Loucy (cell line): Measurements from ENCODE around the gene SLC39A11.
"Not testable (repeated sequence)": the region's sequence is repeated elsewhere in the genome, so short reads cannot be mapped to it uniquely, and the experiment has no call there.

ENCODE experiments used
- EZH2phosphoT487 ChIP-seq: fragments of 200-600 bp; IDR thresholded peaks from 2 replicates; pipeline ENCODE4 v1.6.1; 2018; ENCODE audit warnings: antibody characterized with exemption, mild to moderate bottlenecking, moderate library complexity, borderline replicate concordance
- TF ChIP-seq, protein P1 (sequence below): fragments of 200-600 bp; sonication (generic); conservative IDR thresholded peaks from 2 replicates; pipeline ENCODE4 v1.5.1; 2014; ENCODE audit warnings: mild to moderate bottlenecking, antibody characterized with exemption, low read length

DNA sequence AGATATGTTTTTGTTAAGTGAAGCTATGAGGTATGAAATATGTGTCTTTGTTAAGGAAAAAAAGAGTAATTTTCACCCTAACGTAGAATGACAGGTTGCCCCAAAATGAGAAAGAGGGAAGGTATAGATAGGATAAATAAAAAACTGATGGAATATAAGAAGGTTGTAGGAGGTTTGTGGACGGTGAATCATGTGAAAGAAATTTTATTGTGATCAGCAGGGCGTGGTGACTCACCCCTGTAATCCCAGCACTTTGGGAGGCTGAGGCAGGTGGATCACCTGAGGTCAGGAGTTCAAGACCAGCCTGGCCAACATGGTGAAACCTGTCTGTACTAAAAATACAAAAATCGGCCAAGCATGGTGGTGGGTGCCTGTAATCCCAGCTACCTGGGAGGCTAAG is 32.8 kb downstream of the SLC39A11 start:
- TF ChIP-seq, protein P1, sequence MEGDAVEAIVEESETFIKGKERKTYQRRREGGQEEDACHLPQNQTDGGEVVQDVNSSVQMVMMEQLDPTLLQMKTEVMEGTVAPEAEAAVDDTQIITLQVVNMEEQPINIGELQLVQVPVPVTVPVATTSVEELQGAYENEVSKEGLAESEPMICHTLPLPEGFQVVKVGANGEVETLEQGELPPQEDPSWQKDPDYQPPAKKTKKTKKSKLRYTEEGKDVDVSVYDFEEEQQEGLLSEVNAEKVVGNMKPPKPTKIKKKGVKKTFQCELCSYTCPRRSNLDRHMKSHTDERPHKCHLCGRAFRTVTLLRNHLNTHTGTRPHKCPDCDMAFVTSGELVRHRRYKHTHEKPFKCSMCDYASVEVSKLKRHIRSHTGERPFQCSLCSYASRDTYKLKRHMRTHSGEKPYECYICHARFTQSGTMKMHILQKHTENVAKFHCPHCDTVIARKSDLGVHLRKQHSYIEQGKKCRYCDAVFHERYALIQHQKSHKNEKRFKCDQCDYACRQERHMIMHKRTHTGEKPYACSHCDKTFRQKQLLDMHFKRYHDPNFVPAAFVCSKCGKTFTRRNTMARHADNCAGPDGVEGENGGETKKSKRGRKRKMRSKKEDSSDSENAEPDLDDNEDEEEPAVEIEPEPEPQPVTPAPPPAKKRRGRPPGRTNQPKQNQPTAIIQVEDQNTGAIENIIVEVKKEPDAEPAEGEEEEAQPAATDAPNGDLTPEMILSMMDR = not testable (repeated sequence)
- not testable (repeated sequence) for TF ChIP-seq EZH2phosphoT487
